Measurements from ENCODE around the gene KRTAP10-8. TPM values are rescaled to one million over a fixed set of nuclear protein-coding genes. Genes with fewer than 3 reads are reported as not detected.
"Not testable (repeated sequence)": the region's sequence is repeated elsewhere in the genome, so short reads cannot be mapped to it uniquely, and the experiment has no call there.

Gene KRTAP10-8
- total RNA-seq, 1 experiment from 2014 or later, result not detected

DNA sequence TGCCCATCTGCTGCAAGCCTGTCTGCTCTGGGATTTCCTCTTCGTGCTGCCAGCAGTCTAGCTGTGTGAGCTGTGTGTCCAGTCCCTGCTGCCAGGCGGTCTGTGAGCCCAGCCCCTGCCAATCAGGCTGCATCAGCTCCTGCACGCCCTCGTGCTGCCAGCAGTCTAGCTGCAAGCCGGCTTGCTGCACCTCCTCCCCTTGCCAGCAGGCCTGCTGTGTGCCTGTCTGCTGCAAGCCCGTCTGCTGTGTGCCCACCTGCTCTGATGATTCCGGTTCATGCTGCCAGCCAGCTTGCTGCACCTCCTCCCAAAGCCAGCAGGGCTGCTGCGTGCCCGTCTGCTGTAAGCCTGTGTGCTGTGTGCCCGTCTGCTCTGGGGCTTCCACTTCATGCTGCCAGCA lies 10.8 kb upstream of the KRTAP10-8 start:
- not testable (repeated sequence) for H3K4me3 ChIP-seq (ENCODE audit: insufficient read depth, low read depth, low read length); H3K27me3 ChIP-seq (ENCODE audit: control insufficient read depth, insufficient read depth, low read length); H3K36me3 ChIP-seq (replicated peaks; ENCODE audit: control insufficient read depth, insufficient read depth, low read length); DNase-seq

DNA sequence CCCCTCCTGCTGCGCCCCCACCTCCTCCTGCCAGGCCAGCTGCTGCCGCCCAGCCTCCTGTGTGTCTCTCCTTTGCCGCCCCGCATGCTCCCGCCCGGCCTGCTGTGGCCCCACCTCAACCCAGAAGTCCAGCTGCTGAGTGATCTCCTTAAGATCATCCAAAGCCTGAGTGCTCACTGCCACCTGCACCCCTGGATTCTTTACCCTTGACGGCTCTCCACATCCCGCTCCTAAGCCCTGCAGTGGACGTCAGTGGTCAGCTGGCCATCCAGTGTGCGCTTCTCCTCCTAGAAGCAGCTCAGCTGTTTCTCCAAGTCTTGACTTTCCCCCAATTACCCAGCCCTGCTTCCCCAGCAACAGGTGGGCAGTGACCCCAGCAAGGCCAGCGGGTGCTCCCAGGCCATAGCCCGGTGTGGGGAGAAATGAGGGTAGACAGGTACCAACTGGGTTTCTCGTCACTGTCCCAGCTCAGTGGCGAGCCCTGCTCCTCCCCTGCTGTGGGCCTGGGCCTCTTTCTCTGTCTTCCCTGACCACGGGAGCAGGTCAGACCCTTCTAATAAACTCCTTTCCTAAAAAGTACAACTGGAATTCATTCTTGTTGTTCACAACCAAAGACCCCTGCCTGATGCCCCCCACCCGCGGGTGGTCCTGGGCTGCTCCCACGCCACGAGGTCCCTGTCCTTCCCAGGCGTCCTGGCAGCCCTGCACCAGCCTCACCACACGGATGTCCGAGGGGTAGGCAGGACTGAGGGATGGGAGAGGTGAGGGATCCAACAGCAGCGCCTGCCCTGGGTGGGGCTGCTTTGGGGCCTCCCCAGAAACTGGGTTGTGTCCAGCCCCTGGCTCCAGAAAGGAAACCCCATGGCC lies 10.1 kb upstream of the KRTAP10-8 start:
- Histone ChIP-seq H3K27me3 (ENCODE audit: control insufficient read depth, insufficient read depth, low read length) (no peaks in the 10 kb centered on the region), H3K36me3 (replicated peaks; ENCODE audit: control insufficient read depth, insufficient read depth, low read length) (no peaks in the 10 kb centered on the region), H3K4me3 (ENCODE audit: insufficient read depth, low read depth, low read length) (no peak overlapping the region)
- peak; percentile 42 for DNase-seq

DNA sequence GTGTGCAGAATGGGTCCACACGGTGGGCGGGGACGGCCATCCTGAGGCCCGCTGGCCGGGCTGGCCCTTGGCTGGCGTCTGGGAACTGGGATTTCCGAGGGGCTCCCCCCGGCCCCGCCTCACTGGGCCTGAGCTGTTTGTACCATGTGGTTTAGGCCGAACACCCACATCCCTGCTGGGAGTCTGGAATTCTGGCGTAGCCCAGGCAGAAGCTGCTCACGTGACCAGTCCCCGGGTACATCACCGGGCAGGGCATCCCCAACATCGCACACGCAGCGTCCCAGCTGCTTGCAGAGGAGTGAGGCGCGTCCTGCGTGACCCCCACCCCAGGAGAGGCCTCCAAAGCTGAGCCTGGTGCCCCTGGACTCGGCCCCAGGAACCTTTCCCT lies 9.4 kb upstream of the KRTAP10-8 start:
- Histone ChIP-seq H3K36me3 (replicated peaks; ENCODE audit: control insufficient read depth, insufficient read depth, low read length) (no peaks in the 10 kb centered on the region), H3K27me3 (ENCODE audit: control insufficient read depth, insufficient read depth, low read length) (no peaks in the 10 kb centered on the region), H3K4me3 (ENCODE audit: insufficient read depth, low read depth, low read length) (no peak overlapping the region)
- no peak for DNase-seq

DNA sequence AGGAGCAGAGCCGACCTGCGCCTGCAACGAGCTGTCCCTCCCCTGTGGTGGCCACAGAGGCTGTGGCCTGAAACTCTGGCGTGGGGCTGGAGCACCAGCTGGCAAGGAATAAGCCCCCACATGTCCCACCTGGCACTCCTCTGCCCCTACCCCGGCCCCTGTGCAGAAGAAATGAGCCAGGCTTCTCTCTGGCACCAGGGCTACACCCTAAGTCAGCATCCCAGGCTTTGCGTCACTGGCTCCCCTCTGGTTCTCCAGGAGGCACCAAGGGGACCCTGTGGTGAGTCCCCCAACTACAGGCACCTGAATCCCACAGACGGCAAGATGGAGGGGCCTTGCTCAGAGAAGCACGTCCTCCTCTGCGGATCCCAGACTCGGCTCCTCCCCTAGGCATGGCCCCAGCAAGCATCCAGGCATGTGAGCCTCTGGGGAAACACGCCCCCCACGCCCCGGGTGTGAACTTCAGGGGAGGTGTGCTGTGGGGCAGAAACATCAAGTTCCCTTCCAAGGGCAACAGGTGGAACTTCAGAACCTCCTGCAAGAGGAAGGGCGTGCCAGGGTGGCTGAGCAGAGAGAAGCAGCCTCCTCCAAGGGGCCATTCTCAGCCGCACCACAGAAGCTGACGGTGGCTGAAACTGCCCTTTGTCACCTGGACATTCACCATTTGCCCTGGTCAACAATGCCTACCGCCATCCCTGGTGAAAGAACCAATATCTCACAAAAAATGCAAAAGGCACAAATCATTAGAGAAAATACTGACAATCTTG lies 8.6 kb upstream of the KRTAP10-8 start:
- Histone ChIP-seq H3K36me3 (replicated peaks; ENCODE audit: control insufficient read depth, insufficient read depth, low read length) (no peaks in the 10 kb centered on the region), H3K27me3 (ENCODE audit: control insufficient read depth, insufficient read depth, low read length) (no peaks in the 10 kb centered on the region), H3K4me3 (ENCODE audit: insufficient read depth, low read depth, low read length) (no peak overlapping the region)
- no peak for DNase-seq

DNA sequence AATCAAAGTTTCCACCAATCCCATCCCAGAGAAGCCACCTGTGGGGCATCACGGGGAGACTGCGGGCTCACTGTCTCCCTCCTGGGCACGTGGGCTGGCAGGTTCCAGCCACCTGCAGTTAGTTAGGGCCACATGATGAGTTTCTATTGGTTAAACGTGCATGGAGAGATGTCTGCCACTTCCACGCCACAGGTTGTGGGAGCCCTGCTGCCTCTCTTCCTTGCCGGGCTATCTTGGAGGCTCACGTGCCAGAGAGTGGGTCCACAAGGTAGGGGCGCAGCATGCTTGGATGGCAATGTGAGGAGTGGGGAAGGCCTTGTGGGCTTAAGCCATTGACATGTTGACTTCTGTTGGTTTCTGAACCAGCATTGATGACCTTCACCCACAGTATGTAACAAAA lies 8.0 kb upstream of the KRTAP10-8 start:
- H3K27me3 ChIP-seq (ENCODE audit: control insufficient read depth, insufficient read depth, low read length), result no peaks in the 10 kb centered on the region
- DNase-seq, result no peak
- H3K4me3 ChIP-seq (ENCODE audit: insufficient read depth, low read depth, low read length), result no peak overlapping the region

DNA sequence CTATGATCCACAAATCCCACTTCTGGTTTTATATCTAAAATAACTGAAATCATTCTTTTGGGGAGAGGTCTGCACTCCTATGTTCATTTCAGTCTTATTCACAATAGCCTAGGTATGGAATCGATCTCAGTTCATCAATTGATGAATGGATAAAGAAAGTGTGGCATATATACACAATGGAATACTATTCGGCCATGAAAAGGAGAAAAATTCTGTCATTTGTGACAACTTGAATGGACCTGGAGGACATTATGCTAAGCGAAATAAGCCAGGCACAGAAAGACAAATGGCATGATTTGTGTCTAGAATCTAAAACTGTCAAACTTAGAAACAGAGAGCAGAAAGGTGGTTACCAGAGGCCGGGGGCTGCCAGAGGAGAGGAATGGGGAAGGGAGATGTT lies 5.4 kb upstream of the KRTAP10-8 start:
- no peak overlapping the region for H3K4me3 ChIP-seq (ENCODE audit: insufficient read depth, low read depth, low read length)
- no peaks in the 10 kb centered on the region for H3K36me3 ChIP-seq (replicated peaks; ENCODE audit: control insufficient read depth, insufficient read depth, low read length)
- no peaks in the 10 kb centered on the region for H3K27me3 ChIP-seq (ENCODE audit: control insufficient read depth, insufficient read depth, low read length)
- no peak for DNase-seq

More for the DNA sequence above, 8.0 kb upstream of the KRTAP10-8 start:
- no peaks in the 10 kb centered on the region for H3K36me3 ChIP-seq (replicated peaks; ENCODE audit: control insufficient read depth, insufficient read depth, low read length)

DNA sequence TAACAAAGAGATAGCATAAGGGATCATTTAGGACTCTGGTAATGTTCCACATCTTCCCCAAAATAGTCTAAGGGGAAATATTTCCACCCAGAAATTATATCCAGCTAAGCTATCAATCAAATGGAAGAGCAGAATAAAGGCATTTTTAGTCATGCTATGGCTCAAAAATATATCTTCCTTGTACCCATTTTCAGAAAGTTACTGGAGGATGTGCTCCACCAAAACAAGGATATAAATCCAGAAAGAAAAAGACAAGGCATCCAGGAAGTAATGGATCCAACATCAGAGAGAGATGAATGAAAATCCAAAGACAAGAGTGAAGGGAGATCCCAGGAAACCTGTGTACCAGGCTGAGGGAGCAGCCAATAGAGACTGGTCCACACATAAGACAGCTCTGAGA lies 2.7 kb upstream of the KRTAP10-8 start:
- no peaks in the 10 kb centered on the region for H3K36me3 ChIP-seq (replicated peaks; ENCODE audit: control insufficient read depth, insufficient read depth, low read length)
- H3K27me3 ChIP-seq (ENCODE audit: control insufficient read depth, insufficient read depth, low read length), result no peaks in the 10 kb centered on the region
- DNase-seq, result no peak
- no peak overlapping the region for H3K4me3 ChIP-seq (ENCODE audit: insufficient read depth, low read depth, low read length)

DNA sequence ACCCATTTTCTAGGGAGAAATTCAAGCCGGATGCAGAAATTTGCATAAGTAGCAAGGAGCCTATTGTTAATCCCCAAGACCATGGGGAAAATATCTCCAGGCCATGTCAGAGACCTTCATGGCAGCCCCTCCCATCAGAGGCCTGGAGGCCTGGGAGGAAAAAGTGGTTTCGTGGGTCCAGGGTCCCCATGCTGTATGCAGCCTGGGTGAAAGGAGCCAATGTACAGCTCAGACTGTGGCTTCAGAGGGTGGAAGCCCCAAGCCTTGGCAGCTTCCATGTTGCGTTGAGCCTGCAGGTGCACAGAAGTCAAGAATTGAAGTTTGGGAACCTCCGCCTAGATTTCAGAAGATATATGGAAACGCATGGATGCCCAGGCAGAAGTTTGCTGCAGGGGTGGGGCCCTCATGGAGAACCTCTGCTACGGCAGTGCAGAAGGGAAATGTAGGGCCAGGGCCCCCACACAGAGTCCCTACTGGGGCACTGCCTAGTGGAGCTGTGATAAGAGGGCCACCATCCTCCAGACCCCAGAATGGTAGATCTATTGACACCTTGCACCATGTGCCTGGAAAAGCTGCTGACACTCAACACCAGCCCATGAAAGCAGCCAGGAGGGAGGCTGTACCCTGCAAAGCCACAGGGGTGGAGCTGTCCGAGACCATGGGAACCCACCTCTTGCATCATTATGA lies 1.6 kb upstream of the KRTAP10-8 start:
- H3K27me3 ChIP-seq (ENCODE audit: control insufficient read depth, insufficient read depth, low read length); DNase-seq; H3K4me3 ChIP-seq (ENCODE audit: insufficient read depth, low read depth, low read length); H3K36me3 ChIP-seq (replicated peaks; ENCODE audit: control insufficient read depth, insufficient read depth, low read length): not testable (repeated sequence)

DNA sequence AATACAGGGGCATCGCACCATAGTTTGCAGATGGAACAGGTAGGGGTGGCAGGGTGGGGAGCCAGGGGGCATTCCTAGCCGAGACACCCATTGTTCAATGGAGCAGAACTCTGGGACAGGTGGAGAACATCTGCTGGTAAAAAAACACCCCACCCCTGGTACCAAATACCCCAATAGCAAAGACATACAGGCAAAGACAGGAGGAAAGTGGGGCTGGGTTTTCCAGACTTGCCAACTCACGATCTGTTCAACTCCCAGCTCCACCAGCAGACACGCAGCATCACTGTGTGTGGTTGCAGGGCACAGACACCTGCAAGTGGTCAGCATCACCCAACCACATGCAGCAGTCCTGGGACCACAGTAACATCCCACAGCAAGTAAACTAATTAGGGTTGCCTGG lies 328 bp upstream of the KRTAP10-8 start:
- H3K4me3 ChIP-seq (ENCODE audit: insufficient read depth, low read depth, low read length), result no peak overlapping the region
- DNase-seq, result no peak
- no peaks in the 10 kb centered on the region for H3K27me3 ChIP-seq (ENCODE audit: control insufficient read depth, insufficient read depth, low read length)
- H3K36me3 ChIP-seq (replicated peaks; ENCODE audit: control insufficient read depth, insufficient read depth, low read length), result no peaks in the 10 kb centered on the region

DNA sequence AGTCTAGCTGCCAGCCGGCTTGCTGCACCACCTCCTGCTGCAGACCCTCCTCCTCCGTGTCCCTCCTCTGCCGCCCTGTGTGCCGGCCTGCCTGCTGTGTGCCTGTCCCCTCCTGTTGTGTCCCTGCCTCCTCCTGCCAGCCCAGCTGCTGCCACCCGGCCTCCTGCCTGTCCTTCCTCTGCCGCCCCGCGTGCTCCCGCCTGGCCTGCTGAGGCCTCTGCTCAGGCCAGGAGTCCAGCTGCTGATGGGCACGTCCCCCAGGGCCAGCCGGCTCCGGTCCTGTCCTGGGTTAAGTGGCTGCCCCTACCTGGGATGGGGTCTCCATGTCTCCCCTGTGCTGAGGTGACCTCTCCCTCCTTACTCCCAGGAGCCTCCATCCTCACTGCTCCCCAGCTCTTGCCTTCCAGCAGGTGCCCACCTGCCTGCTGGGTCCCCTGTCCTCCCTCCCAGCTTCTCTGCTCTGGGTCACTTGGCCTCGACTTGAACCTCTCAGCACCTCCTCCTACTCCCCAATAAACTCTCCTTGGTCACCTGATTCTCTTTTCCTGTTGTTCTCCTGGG lies 870 bp downstream of the KRTAP10-8 start:
- Histone ChIP-seq H3K36me3 (replicated peaks; ENCODE audit: control insufficient read depth, insufficient read depth, low read length) (no peaks in the 10 kb centered on the region), H3K27me3 (ENCODE audit: control insufficient read depth, insufficient read depth, low read length) (no peaks in the 10 kb centered on the region), H3K4me3 (ENCODE audit: insufficient read depth, low read depth, low read length) (no peak overlapping the region)
- no peak for DNase-seq

DNA sequence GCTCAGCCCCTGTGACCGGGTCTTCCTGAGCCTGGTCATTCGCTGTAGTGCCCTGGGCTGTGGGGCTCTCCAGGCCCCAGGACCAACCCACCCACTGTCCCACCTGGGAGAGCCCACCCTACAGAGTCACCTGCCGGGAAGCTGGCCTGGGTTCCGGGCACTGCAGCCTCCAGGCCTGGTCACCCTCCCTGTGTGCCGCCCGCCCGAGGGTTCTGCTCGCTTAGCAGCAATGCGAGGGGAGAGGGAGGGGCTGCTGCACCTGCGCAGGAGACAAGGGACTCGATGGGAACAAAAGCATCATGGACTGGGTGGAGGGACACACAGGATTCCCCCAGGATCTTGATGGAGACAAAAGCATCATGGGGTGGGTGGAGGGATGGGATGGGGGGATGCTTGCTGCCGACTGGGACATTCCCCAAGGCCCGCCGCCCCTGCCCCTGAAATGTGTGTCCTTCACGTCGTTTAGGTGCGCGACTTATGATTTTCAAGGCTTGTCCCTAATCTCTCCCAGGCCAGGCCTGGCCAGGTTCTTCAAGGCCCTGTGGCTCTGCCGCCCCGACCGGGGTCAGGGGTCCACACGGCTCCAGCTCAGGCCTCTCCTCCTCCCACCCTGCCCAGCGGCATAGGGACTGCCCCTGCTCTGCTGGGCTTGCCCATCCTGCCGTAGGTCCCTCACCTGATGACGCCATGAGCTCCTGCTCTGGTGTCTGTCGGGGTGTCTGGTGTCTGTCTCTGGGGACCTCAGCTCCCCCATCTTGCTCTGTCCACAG lies 1.7 kb downstream of the KRTAP10-8 start:
- no peak for DNase-seq
- Histone ChIP-seq H3K36me3 (replicated peaks; ENCODE audit: control insufficient read depth, insufficient read depth, low read length) (no peaks in the 10 kb centered on the region), H3K4me3 (ENCODE audit: insufficient read depth, low read depth, low read length) (no peak overlapping the region), H3K27me3 (ENCODE audit: control insufficient read depth, insufficient read depth, low read length) (no peaks in the 10 kb centered on the region)

DNA sequence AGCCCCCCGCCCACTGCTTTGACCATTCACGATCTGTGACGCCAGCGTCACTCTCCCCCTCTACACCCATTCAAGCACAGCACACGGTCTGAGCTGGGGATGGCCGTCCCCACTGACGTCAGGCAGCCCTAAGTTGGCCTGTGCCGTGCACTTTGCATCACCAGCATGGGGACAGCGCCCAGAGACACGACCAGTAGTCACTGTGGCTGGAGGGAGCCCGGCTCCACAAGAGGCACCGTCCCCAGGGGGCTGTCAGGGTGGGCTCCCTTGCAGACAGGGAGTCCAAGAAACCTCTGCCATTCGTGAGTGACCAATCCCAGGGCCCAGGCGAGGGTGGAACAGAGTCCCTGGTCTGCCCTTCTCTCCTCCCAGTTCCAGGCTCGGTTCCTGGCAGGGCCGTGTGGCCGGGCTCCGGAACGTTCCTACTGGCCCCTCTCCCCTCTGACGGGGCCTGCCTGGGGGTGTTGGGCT lies 2.3 kb downstream of the KRTAP10-8 start:
- DNase-seq, result no peak
- Histone ChIP-seq H3K36me3 (replicated peaks; ENCODE audit: control insufficient read depth, insufficient read depth, low read length) (no peaks in the 10 kb centered on the region), H3K27me3 (ENCODE audit: control insufficient read depth, insufficient read depth, low read length) (no peaks in the 10 kb centered on the region), H3K4me3 (ENCODE audit: insufficient read depth, low read depth, low read length) (no peak overlapping the region)

DNA sequence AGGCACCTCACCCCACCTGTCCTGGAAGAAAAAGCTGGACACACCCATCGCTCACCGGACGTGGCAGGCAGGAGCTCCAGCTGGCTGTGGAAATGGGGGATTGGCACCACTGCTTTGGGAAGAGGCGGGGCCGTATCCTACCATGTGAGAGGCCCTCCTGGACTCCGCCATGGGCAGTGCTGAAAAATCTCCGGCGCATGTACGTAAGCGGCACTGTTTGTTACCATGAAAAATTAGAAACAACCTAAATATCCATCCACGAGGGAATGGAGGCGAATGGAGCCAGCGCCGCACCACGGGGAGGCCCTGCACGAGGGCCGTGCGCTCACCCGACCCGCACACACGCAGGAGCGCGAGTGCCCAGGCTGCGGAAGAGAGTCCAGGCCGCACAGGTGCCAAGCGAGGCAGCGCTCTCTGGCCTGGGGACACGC lies 3.1 kb downstream of the KRTAP10-8 start:
- H3K27me3 ChIP-seq (ENCODE audit: control insufficient read depth, insufficient read depth, low read length), result no peaks in the 10 kb centered on the region
- no peaks in the 10 kb centered on the region for H3K36me3 ChIP-seq (replicated peaks; ENCODE audit: control insufficient read depth, insufficient read depth, low read length)
- DNase-seq, result no peak
- no peak overlapping the region for H3K4me3 ChIP-seq (ENCODE audit: insufficient read depth, low read depth, low read length)

DNA sequence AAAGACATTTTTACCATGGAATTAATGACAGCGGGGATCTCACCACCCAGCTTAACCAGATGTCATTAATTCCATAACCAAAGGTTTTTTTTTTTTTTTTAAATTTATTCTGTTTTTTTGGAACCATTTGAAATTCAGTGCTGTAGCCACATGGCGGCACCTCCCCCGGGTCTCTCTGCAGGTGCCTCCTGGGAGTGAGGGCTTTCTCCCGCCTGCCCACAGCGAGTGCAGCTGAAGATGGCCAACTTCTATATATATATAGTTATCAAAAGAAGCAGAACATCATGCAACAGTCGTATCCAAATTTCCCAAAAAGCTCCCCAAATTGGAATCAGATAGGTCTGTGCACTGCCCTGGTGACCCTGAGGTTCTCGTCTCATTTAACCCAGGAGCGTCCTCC lies 3.6 kb downstream of the KRTAP10-8 start:
- peak; percentile 46 for DNase-seq
- Histone ChIP-seq H3K4me3 (ENCODE audit: insufficient read depth, low read depth, low read length) (no peak overlapping the region), H3K27me3 (ENCODE audit: control insufficient read depth, insufficient read depth, low read length) (no peaks in the 10 kb centered on the region), H3K36me3 (replicated peaks; ENCODE audit: control insufficient read depth, insufficient read depth, low read length) (no peaks in the 10 kb centered on the region)
